GM12874 (cell line): ENCODE results near the gene P2RX3.
A peak's percentile ranks its signal among the peaks of the same experiment; 100 is the strongest.

Experiments
- CTCF ChIP-seq: IDR thresholded peaks from 2 replicates; pipeline ENCODE4 v1.5.1; 2011; ENCODE audit warnings: low read depth, mild to moderate bottlenecking, control low read depth, low read length, moderate library complexity; ENCODE audit not compliant: insufficient read depth

Gene P2RX3

GRCh38 chr11:57332694-57333440, 5.3 kb upstream of the P2RX3 start:
- TF ChIP-seq CTCF = no peak

- TF ChIP-seq CTCF = no peak
Observed at GRCh38 chr11:57335023-57335342, 3.2 kb upstream of the P2RX3 start.

- 0 out of 2 replicates have a peak, but pooled peaks have one; percentile 10 for TF ChIP-seq CTCF
Observed at GRCh38 chr11:57335343-57336110, 2.6 kb upstream of the P2RX3 start, which contains the start of gene SSRP1. Gene SSRP1, minus strand, starts transcription at chr11:57335892. Its CDS starts 771 bp downstream, at chr11:57335121.

DNA sequence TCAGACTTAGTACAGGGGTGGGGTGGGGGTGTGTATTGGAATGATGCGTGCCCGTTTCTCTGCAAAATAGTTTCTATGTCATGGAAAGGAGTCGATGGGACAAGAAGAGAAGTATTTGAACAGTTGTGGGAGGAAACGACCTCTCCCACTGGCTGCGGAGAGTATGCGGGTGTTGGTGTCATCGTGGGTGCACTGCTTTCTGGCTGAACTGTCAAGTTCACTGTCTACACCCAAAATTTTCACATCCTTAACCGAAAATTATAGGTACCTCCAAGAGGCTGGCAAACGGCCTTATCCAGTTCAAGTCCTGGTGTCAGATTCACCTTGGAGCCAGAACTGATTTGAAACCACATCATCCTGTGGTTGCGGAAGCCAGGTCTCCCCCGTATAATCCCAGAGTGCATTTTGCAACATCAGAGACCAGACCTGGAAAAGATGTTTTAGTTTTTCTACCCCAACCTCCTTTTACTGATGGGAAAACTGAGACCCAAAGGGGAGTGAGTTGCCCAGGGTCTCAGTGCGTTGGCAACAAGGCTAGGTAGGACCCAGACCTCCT, 2.0 kb upstream of the P2RX3 start:
- no peak for TF ChIP-seq CTCF

- no peak for TF ChIP-seq CTCF
Observed at GRCh38 chr11:57339328-57339727, 1.2 kb downstream of the P2RX3 start.

DNA sequence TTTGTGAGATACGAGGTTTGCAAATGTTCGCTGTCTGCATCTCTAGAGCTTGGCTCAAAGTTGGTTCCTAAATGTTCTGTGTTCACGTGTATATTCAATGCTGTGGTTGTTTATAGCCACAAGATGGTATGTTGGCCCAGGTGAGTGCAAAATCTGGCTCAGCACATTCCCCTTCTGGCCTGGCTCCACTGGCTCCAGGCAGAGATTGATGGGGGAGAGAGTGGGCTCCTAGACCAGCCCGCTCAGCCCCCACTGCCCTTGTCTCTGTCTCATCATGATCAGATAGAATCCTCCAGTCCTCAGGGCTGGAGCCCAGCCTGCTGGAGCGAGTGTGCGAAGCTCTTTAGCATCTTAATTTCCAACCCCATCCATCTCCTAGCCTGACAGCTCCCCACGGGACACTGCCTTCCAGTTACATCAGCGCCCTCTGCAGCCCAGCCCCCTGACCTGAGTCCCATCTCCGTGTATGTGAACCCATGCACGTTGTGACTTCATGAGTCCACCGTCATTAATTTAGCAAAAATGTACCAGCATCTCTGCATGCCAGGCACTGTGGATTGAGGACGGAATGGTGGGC, 2.0 kb downstream of the P2RX3 start:
- no peak for TF ChIP-seq CTCF

GRCh38 chr11:57341250-57341808, 3.2 kb downstream of the P2RX3 start:
- TF ChIP-seq CTCF = no peak
